Prostate gland (tissue), 2 donors: ENCODE measurements around the gene CBFA2T2.

ENCODE experiments used
- CTCF ChIP-seq, 4 experiments: fragments of 200-600 bp in 2 of 4; fragments of 450-650 bp in 2 of 4; sonication (generic) in 2 of 4; IDR thresholded peaks; 1 replicate in 3 of 4; 2 replicates in 1 of 4; pipeline ENCODE4 v1.5.1; 2016 to 2019; ENCODE audit warnings: antibody characterized with exemption in 4 of 4, mild to moderate bottlenecking in 2 of 4, moderate library complexity in 2 of 4
- POLR2A ChIP-seq: fragments of 450-650 bp; IDR thresholded peaks from one replicate; pipeline ENCODE4 v1.6.1; 2016; ENCODE audit warnings: antibody characterized with exemption, mild to moderate bottlenecking

- TF ChIP-seq CTCF (IDR thresholded peaks at IDR 0.05) = no peak
- no peak for TF ChIP-seq POLR2A
Observed at GRCh38 chr20:33445881-33446625, 43.8 kb upstream of the CBFA2T2 start.
